Panc1 (cell line): ENCODE data around the gene KANSL3.

Experiments
- POLR2AphosphoS5 ChIP-seq: IDR thresholded peaks from 2 replicates; pipeline ENCODE4 v1.6.1; 2012; ENCODE audit warnings: mild to moderate bottlenecking, low read depth, low read length, moderate library complexity
- SIN3A ChIP-seq: IDR thresholded peaks from 2 replicates; pipeline ENCODE4 v1.6.1; 2012; ENCODE audit warnings: low read depth, mild to moderate bottlenecking, low read length, moderate library complexity, borderline replicate concordance; ENCODE audit not compliant: insufficient read depth
- TF ChIP-seq, protein P1 (sequence below): fragments of 450-650 bp; IDR thresholded peaks from 2 replicates; pipeline ENCODE4 v1.5.1; 2017; ENCODE audit warnings: mild to moderate bottlenecking

DNA sequence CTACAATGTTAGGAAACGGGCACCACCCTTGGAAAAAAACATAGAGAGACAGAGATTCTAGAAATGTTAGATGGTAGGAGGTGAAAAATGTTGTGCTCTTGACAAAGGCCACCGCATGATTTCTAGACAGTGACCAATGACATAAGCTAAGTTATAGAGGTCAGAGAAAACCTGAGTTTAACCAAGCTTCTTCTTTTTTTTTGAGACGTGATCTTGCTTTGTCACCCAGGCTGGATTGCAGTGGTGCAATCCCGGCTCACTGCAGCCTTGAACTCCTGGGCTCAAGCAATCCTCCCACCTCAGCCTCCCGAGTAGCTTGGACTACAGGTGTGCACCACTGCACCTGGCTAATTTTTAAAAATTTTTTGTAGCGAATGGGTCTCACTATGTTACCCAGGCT is 17.4 kb upstream of the KANSL3 start:
- TF ChIP-seq, protein P1, sequence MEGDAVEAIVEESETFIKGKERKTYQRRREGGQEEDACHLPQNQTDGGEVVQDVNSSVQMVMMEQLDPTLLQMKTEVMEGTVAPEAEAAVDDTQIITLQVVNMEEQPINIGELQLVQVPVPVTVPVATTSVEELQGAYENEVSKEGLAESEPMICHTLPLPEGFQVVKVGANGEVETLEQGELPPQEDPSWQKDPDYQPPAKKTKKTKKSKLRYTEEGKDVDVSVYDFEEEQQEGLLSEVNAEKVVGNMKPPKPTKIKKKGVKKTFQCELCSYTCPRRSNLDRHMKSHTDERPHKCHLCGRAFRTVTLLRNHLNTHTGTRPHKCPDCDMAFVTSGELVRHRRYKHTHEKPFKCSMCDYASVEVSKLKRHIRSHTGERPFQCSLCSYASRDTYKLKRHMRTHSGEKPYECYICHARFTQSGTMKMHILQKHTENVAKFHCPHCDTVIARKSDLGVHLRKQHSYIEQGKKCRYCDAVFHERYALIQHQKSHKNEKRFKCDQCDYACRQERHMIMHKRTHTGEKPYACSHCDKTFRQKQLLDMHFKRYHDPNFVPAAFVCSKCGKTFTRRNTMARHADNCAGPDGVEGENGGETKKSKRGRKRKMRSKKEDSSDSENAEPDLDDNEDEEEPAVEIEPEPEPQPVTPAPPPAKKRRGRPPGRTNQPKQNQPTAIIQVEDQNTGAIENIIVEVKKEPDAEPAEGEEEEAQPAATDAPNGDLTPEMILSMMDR: no peak
- TF ChIP-seq POLR2AphosphoS5 (no peak), SIN3A (no peak)
